Activated naive CD8-positive, alpha-beta T cell treated with anti-CD3 and anti-CD28 coated beads, Interleukin-2, amount 50 U/mL, for 24 hours (primary cell): ENCODE results near the gene CYB5R4.

ENCODE experiments used
- ATAC-seq: fragments of 150-1000 bp; cut with Tn5 transposase; one replicate; pipeline ENCODE4 v1.10.0; 2021
- DNase-seq: peaks from one replicate; pipeline ENCODE4 v3.0.0; 2021
- H3K27ac Mint-ChIP-seq: one replicate; pipeline ENCODE4 v1.8.0; 2021; ENCODE audit warnings: mild to moderate bottlenecking, mixed read lengths
- H3K27me3 Mint-ChIP-seq: one replicate; pipeline ENCODE4 v1.8.0; 2021; ENCODE audit warnings: mixed read lengths
- H3K36me3 Mint-ChIP-seq: one replicate; pipeline ENCODE4 v1.8.0; 2021; ENCODE audit warnings: low read depth, mixed read lengths
- H3K4me1 Mint-ChIP-seq: one replicate; pipeline ENCODE4 v1.8.0; 2021; ENCODE audit warnings: mixed read lengths
- H3K4me3 Mint-ChIP-seq: one replicate; pipeline ENCODE4 v1.8.0; 2021; ENCODE audit warnings: mild to moderate bottlenecking, moderate library complexity, mixed read lengths
- H3K9me3 Mint-ChIP-seq: one replicate; pipeline ENCODE4 v1.8.0; 2021; ENCODE audit warnings: mixed read lengths

Gene CYB5R4

DNA sequence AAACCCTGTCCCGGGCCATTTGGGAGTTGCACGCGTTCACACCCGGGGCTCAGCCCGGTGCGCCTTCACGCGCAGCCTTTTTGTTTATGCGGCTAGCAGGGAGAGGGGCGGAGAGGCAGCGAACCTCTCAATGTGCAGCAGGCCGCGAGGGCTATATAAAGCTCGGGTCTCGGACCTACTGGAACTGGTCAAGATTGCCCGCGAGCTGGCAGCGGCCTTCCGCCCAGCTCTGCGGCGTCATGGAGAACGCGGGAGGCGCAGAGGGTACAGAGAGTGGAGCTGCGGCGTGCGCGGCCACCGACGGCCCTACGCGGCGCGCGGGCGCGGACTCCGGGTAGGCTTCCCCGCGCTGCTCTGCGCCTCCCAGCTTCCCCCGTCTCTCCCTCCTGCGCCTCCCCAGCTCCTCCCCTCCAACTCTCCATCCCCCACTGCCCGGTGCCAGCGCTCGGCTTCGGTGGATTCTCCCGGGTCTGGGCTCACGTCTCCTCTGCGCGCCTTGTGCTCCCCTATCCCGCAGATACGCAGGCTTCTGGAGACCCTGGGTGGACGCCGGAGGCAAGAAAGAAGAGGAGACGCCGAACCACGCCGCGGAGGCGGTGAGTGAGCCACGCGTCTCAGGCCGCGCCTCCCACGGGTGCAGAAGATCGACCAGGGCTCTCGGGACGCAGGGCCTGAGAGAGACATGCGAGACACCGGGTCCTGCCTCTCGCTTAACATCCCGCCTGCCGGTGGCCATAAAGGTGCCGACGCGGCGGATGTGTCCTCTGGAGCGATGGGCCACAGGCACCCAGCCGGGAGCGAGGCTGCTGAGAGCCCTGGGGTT lies 6.1 kb upstream of the CYB5R4 start, which contains the start of gene RIPPLY2:
RIPPLY2 (plus strand) TSS at position 183 of the 823 bp plus-strand sequence; CDS start at position 240, 57 bp downstream.
- peaks cover 69% of the 10 kb centered on the region for H3K27me3 Mint-ChIP-seq
- peak; percentile 18 for DNase-seq
- H3K4me1 Mint-ChIP-seq, result peaks cover 15% of the 10 kb centered on the region
- H3K4me3 Mint-ChIP-seq, result peak within 1 kb of the TSS; percentile 69
- ATAC-seq, result peak; percentile 79
- H3K36me3 Mint-ChIP-seq, result no peaks in the 10 kb centered on the region
- H3K9me3 Mint-ChIP-seq, result no peaks in the 10 kb centered on the region
- H3K27ac Mint-ChIP-seq, result no peak within 1 kb of the TSS

DNA sequence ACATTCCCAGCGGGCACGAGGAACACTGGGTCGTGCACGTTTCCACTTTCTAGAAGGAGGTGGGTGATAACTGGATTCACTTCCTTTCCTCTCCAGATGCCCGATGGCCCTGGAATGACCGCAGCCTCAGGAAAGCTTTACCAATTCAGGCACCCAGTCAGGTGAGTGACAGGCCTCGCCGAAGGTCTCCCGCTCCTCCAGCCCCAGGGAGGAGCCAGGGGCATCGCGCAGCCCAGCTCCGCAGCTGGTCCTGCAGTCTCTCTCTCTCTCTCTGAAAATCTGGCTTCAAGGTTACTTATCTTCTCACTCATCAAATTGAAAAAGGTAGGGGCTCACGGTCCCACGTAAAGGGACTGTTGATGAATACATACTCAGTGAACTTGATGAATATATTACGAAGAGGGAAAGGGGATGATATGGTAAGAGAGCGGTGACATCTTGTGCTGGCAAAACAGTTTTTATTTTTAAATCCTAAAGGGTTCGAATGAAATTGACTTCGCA lies 5.4 kb upstream of the CYB5R4 start:
- ATAC-seq (no peak), DNase-seq (no peak)
- Mint-ChIP-seq H3K27me3 (peaks cover 63% of the 10 kb centered on the region), H3K27ac (no peak overlapping the region), H3K36me3 (no peaks in the 10 kb centered on the region), H3K4me3 (peak overlapping the region; percentile 69), H3K9me3 (no peaks in the 10 kb centered on the region), H3K4me1 (peaks cover 21% of the 10 kb centered on the region)

DNA sequence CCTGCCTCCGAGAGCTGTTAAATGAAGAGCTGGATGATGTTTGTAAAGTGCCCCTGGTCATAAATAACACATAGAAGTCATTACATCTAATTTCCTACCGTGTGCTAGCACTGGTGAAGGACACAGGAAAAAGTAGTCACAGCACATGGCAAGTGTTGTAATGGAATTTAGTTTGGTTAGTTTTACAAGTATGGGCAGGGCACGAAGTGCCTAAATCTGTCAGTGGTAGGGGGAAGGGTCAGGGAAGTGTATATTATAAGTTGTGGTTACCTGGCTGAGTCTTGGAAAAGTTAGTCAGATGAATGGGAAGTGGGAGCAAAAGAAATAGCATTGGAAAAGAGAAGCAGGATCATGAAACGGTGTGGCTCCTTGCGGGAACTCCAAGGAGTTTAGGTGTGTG lies 4.7 kb upstream of the CYB5R4 start:
- Mint-ChIP-seq H3K4me3 (no peak overlapping the region), H3K27ac (peak overlapping the region; percentile 15), H3K9me3 (no peaks in the 10 kb centered on the region), H3K4me1 (peaks cover 24% of the 10 kb centered on the region), H3K27me3 (peaks cover 56% of the 10 kb centered on the region), H3K36me3 (no peaks in the 10 kb centered on the region)
- ATAC-seq, result no peak
- DNase-seq, result no peak

DNA sequence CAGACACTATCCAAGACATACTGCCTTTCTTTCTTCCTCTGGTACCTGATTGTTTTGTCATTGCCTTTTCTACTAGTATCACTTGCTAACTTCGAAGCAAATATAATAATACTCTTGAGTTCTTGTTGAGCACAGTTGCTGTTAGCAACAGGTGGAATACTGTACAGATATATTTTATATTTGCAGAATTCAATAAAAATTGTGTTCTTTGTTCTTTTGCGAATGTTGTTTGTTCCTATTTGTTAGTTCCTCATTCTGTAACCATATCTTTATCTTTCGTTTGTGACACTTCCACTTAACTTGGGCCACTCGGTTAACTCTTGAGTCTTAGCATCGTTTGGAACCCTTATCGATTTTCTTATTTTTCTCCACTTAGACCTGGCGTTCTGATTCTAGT lies 868 bp downstream of the CYB5R4 start:
- ATAC-seq, result no peak
- peak overlapping the region; percentile 82 for H3K27ac Mint-ChIP-seq

DNA sequence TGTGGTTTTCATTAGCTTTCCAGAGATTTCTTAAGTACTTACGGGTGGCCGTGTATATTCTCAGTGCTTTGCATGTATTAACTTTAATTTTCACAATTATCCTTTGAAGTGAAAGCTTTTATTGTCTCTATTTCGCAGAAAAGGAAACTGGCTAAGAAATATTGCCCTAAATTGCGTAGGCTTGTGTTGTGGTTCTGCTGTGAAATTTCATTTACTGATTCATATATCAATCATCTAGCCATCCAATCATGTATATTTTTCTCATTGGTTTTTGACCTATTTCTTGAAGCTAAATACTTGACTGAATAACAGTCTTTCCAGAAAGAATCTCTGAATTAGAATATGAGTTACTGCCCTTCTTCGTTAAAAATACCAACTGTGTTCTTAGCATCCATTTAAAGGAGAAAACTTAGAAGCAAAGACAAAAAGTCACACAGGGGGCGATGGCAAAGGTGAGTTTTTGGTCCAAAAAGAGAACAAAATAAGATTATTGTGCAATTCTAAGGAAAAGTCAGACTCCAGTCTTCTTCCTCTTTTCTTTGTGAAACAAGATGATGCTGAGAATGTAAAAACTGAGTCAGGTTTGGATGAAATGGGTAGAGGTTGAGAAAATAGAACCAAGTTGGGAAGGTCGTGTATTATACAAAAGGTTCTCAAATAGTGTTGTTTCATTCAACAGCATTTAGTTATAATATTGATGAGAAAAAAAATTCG lies 1.4 kb downstream of the CYB5R4 start:
- H3K27ac Mint-ChIP-seq, result peak overlapping the region; percentile 82
- DNase-seq, result no peak
- peaks cover 17% of the 10 kb centered on the region for H3K36me3 Mint-ChIP-seq
- no peak for ATAC-seq
- peaks cover 3% of the 10 kb centered on the region for H3K27me3 Mint-ChIP-seq
- peaks cover 31% of the 10 kb centered on the region for H3K4me1 Mint-ChIP-seq
- peak overlapping the region; percentile 90 for H3K4me3 Mint-ChIP-seq
- no peaks in the 10 kb centered on the region for H3K9me3 Mint-ChIP-seq

More for the DNA sequence above, 868 bp downstream of the CYB5R4 start:
- DNase-seq, result no peak
- peaks cover 6% of the 10 kb centered on the region for H3K27me3 Mint-ChIP-seq
- peaks cover 31% of the 10 kb centered on the region for H3K4me1 Mint-ChIP-seq
- peak overlapping the region; percentile 90 for H3K4me3 Mint-ChIP-seq
- no peaks in the 10 kb centered on the region for H3K9me3 Mint-ChIP-seq
- peaks cover 11% of the 10 kb centered on the region for H3K36me3 Mint-ChIP-seq

DNA sequence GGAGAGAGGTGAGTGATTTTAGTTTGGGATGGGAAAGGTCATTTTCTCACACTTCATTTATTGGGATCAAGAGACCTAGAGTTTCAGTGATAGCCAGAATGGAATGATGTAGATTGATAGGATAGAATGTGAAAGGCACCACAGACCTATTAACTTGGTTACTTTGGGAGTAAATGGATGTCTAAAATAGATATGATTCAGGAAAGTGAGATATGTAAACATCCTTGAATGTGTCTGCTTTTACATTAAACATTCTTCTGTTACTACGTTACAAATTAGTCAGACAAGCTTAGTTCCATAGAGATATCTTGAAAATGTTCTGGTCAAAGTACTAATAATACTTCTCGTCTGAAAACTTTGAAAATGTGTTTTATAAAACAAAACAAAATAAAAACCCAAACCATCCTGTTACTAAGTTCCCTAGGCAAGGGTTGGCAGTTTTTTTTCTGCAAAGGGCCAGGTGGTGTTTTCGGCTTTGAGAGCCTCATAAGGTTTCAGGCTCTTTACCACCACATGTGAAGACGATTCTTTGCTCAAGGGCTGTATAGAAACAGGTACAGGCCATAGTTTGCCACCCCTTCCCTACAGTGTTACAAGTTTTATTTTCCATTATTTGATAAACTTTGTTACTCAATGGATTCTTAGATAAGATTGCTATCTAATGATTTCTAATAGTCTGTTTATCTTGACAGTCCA lies 3.4 kb downstream of the CYB5R4 start:
- Mint-ChIP-seq H3K4me3 (no peak overlapping the region), H3K36me3 (peaks cover 36% of the 10 kb centered on the region), H3K9me3 (peaks cover 12% of the 10 kb centered on the region), H3K27me3 (no peaks in the 10 kb centered on the region), H3K4me1 (peaks cover 34% of the 10 kb centered on the region), H3K27ac (no peak overlapping the region)
- ATAC-seq (no peak), DNase-seq (no peak)

DNA sequence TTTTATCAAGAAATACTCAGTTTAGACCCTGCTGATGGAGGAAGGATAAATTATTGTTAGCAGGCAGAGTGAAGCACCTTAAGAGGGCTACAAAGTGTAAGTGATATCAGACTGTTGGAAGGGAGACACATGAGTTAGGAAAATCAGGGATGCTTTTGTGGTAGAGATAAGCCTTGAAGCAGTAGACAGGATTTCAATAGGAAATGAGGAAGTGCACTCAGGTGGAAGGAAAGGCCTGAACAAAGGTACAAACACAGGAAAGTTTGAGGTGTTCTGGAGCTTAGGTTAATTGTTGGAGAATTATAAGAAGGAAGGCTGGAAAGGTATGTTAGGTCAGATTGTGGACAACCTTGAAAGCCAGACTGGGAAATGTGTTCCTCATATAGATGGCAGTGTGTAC lies 7.6 kb downstream of the CYB5R4 start:
- no peak for ATAC-seq

DNA sequence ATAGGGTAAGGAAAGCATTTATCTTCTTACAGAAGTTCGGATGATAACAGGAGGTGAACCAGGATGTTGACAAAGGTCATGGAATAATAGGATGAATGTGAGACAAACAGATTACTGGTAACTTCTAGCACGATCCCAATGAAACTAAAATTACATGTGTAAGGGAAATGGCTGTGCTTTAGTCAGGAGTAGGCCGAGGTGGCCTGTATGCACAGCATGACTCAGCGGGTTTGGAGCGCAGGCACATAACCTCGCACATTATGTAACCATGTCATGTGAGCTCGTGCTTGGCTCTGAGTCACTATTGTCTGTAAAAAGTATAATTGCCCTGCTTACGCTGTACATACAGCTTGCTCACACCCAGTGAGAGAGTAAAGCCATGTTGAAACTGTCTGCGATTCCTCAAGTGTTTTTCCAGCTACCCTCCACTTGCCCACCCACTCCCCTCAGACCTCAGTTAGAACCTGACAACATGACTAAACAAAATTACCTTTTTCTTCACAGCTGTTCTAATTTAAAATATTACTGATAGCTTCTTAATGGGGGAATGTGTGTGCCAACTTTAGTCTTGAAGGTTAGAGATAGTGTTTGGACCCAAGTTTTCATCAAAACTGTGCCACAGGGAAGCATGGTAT lies 8.2 kb downstream of the CYB5R4 start:
- Mint-ChIP-seq H3K4me1 (peaks cover 22% of the 10 kb centered on the region), H3K4me3 (no peak overlapping the region), H3K27me3 (no peaks in the 10 kb centered on the region), H3K27ac (no peak overlapping the region), H3K9me3 (peaks cover 12% of the 10 kb centered on the region), H3K36me3 (peaks cover 50% of the 10 kb centered on the region)
- peak; percentile 13 for DNase-seq
- no peak for ATAC-seq

More for the DNA sequence above, 7.6 kb downstream of the CYB5R4 start:
- Mint-ChIP-seq H3K9me3 (peaks cover 12% of the 10 kb centered on the region), H3K4me1 (peaks cover 22% of the 10 kb centered on the region), H3K27me3 (no peaks in the 10 kb centered on the region), H3K4me3 (no peak overlapping the region), H3K36me3 (peaks cover 50% of the 10 kb centered on the region), H3K27ac (no peak overlapping the region)
- DNase-seq, result no peak

DNA sequence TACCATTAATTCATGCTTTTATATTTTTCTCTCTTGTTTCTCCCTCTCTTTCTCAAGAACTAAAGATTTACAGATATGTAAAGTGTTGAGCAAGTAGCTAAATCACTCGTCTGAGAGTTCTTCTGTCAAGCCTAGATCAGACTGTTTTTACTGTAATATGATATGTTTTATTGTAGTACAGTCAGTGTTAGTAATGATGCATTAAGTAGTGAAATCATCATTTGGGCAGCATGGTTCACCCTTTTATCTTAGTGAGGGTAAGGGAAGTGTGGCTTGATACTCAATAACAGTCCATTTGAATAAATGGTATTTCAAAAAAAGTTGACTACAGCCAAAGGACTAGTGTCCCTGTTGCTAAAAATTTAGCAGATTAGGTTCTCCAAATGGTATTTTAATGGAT lies 9.2 kb downstream of the CYB5R4 start:
- no peak for ATAC-seq
- no peak overlapping the region for H3K4me3 Mint-ChIP-seq
- no peak for DNase-seq
- H3K4me1 Mint-ChIP-seq, result peaks cover 28% of the 10 kb centered on the region
- H3K27ac Mint-ChIP-seq, result no peak overlapping the region
- H3K9me3 Mint-ChIP-seq, result peaks cover 12% of the 10 kb centered on the region
- H3K36me3 Mint-ChIP-seq, result peaks cover 52% of the 10 kb centered on the region
- H3K27me3 Mint-ChIP-seq, result no peaks in the 10 kb centered on the region

DNA sequence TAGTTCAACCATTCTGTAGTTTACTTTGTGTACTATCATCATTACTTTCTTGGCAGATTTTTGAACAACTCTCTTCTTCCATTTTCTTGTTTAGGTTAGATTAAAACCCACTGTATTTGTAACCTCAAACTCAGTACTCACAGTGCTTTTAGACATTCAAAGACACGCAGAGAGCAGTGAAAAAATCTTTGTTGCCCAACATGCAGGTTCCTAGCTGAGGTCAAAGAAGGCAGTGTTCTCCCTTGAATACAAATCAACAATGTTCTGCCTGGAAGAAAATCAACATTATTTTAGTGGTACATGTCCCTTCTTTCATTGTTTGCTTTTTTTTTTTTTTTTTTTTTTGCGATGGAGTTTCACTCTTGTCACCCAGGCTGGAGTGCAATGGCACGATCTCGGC lies 11.2 kb downstream of the CYB5R4 start:
- DNase-seq, result no peak
- peaks cover 41% of the 10 kb centered on the region for H3K36me3 Mint-ChIP-seq
- ATAC-seq, result no peak
- H3K27ac Mint-ChIP-seq, result no peak overlapping the region
- no peak overlapping the region for H3K4me3 Mint-ChIP-seq
- peaks cover 12% of the 10 kb centered on the region for H3K9me3 Mint-ChIP-seq
- no peaks in the 10 kb centered on the region for H3K27me3 Mint-ChIP-seq
- peaks cover 28% of the 10 kb centered on the region for H3K4me1 Mint-ChIP-seq

DNA sequence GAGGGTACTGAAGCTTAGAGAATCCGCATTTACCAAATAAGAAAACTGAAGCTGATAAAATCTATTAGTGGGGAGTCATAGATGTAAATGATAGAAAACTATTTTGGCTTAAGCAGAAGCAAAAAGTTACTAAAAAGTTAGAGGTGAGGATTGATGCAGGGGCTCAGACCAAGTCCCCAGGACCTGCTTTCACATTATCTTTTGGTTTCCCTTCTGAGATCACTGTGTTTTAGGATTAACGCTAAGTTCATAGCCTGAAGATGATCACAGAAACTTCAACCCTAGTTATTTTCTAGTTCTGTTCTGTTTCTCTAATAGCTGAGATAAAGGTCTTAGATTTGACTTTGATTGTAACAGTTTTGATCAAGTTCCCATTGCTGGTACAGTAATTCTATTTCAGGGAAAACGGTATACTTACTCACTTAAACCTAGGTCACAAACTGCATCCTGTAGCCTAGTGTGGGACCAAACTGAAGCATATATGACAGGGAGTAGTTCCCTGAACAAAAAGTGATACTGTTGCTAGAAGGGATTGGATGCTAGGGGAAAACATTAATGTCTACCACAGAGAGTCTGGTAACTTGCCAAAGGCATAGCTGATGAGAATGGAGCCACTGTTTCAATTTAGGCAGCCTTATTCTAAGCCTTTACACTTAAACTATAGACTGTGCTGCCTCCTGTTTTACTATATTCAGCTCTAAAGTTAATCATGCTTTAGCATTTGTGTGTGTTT lies 13.1 kb downstream of the CYB5R4 start:
- ATAC-seq (no peak), DNase-seq (no peak)
- Mint-ChIP-seq H3K27ac (no peak overlapping the region), H3K36me3 (peaks cover 22% of the 10 kb centered on the region), H3K4me3 (no peak overlapping the region), H3K4me1 (peaks cover 30% of the 10 kb centered on the region), H3K27me3 (no peaks in the 10 kb centered on the region), H3K9me3 (peaks cover 4% of the 10 kb centered on the region)

DNA sequence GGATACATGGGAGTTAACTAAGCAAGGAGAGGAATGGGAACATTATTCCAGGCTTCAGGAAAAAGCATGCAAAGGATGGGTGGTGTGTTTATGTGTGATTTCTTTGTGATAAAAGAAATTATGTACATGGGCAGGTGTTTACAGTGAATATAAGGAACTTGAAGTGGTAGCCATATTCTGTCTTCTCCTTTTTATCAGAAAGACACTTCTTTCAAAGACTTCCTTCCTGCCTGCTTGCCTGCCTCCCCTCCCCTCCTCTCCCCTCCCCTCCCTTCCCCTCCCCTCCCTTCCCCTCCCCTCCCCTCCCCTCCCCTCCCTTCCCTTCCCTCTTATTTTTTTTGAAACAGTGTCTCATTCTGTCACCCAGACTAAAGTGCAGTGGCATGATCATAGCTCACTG lies 14.4 kb downstream of the CYB5R4 start:
- peaks cover 29% of the 10 kb centered on the region for H3K4me1 Mint-ChIP-seq
- no peak for DNase-seq
- H3K27ac Mint-ChIP-seq, result no peak overlapping the region
- no peak overlapping the region for H3K4me3 Mint-ChIP-seq
- ATAC-seq, result no peak
- H3K27me3 Mint-ChIP-seq, result no peaks in the 10 kb centered on the region
- peaks cover 12% of the 10 kb centered on the region for H3K36me3 Mint-ChIP-seq
- H3K9me3 Mint-ChIP-seq, result no peaks in the 10 kb centered on the region

DNA sequence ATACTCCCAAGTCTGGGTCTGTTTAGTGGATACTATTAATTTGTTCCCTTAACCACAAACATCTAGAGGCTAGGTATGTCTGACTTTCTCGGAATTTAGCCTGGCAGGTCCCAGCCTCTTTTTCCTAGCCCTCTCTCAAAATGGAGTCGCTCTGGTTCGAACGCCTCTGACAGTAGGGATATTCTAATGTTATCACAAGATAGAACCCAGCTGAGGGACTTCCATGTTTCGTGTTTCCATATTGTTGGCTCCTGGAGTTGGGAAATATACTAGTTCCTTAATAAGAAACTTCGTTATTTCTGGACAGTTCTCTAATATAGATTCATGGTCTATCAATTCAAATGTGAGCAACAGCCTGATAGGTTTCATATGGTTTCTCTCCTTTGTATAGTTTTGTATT lies 16.4 kb downstream of the CYB5R4 start:
- H3K4me3 Mint-ChIP-seq, result no peak overlapping the region
- no peaks in the 10 kb centered on the region for H3K9me3 Mint-ChIP-seq
- no peak overlapping the region for H3K27ac Mint-ChIP-seq
- H3K27me3 Mint-ChIP-seq, result no peaks in the 10 kb centered on the region
- DNase-seq (no peak), ATAC-seq (no peak)
- H3K4me1 Mint-ChIP-seq, result peaks cover 33% of the 10 kb centered on the region
- H3K36me3 Mint-ChIP-seq, result peaks cover 7% of the 10 kb centered on the region
